Glutamatergic neuron (in vitro differentiated cells): Measurements from ENCODE around the gene USP13. TPM values are rescaled to one million over a fixed set of nuclear protein-coding genes. Genes with fewer than 3 reads are reported as not detected.
"Not testable (repeated sequence)": the region's sequence is repeated elsewhere in the genome, so short reads cannot be mapped to it uniquely, and the experiment has no call there.

Experiments
- DNase-seq: peaks from one replicate; pipeline ENCODE4 v3.0.0; 2022
- H3K27ac Mint-ChIP-seq: one replicate; pipeline ENCODE4 v1.8.0; 2020; ENCODE audit warnings: mild to moderate bottlenecking, mixed read lengths, inconsistent platforms; ENCODE audit not compliant: unreplicated experiment
- H3K27me3 Mint-ChIP-seq: one replicate; pipeline ENCODE4 v1.8.0; 2020; ENCODE audit warnings: mild to moderate bottlenecking, moderate library complexity, mixed read lengths, inconsistent platforms; ENCODE audit not compliant: unreplicated experiment
- H3K36me3 Mint-ChIP-seq: one replicate; pipeline ENCODE4 v1.8.0; 2020; ENCODE audit warnings: mild to moderate bottlenecking, mixed read lengths, inconsistent platforms; ENCODE audit not compliant: unreplicated experiment
- H3K4me1 Mint-ChIP-seq: one replicate; pipeline ENCODE4 v1.8.0; 2020; ENCODE audit warnings: mild to moderate bottlenecking, low read depth, mixed read lengths, inconsistent platforms; ENCODE audit not compliant: unreplicated experiment
- H3K4me3 Mint-ChIP-seq: one replicate; pipeline ENCODE4 v1.8.0; 2020; ENCODE audit warnings: mild to moderate bottlenecking, mixed read lengths, inconsistent platforms; ENCODE audit not compliant: unreplicated experiment
- H3K9me3 Mint-ChIP-seq: one replicate; pipeline ENCODE4 v1.8.0; 2020; ENCODE audit warnings: mild to moderate bottlenecking, moderate library complexity, mixed read lengths, inconsistent platforms; ENCODE audit not compliant: unreplicated experiment
- total RNA-seq: library from RNA; stranded (reverse); fragmentation: NEBNext Ultra II Directional; extraction: Animal tissue kit (Norgen Biotek cat#: 25700); gene quantifications from one replicate; pipeline ENCODE4 v1.2.1, GENCODE V29; 2021; ENCODE audit not compliant: unreplicated experiment
- TF ChIP-seq, protein P1 (sequence below): fragments of 200-600 bp; sonication (generic); IDR thresholded peaks from one replicate; pipeline ENCODE4 v1.5.0; 2021; ENCODE audit not compliant: partially characterized antibody, unreplicated experiment

USP13 gene
- total RNA-seq, 1 donor from 2014 or later, result 28.5 TPM

DNA sequence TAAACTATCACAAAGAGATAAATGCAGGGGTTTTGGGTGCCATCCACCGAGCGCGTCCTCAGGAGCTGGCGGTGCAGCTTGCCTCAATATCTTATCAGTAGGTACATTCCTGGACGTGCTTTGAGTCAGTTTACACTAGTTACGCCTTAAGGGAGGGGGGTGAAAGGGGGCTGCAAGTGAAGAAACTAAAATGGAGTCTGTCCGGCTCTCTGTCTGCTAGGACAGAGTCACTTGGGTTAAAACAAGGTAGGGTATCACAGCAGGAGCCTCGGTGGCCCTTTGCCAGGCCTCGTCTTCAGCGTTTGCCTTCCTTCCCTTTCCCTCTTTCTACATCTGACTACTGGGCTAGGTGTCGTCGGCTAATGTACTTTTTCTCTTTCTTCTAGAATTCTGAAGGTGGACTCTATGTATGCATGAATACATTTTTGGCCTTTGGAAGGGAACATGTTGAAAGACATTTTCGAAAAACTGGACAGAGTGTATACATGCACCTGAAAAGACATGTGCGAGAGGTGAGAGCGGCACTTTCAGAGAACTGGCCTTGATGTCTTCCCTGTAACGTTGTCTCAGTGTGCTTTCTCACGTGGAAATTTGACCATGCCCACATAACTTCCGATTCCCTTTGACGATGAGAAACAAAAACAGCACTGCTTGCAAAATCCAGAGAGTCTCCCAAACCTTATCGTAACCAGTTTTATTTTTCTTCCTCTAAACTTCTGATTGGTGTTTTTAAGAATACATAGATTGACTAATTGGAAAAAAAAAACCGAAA, 28.8 kb downstream of the USP13 start:
- no peak for DNase-seq
- Mint-ChIP-seq H3K4me3 (no peak overlapping the region), H3K27me3 (peaks cover 3% of the 10 kb centered on the region), H3K27ac (no peak overlapping the region), H3K36me3 (peaks cover 6% of the 10 kb centered on the region), H3K9me3 (no peaks in the 10 kb centered on the region), H3K4me1 (peaks cover 4% of the 10 kb centered on the region)
- TF ChIP-seq, protein P1, sequence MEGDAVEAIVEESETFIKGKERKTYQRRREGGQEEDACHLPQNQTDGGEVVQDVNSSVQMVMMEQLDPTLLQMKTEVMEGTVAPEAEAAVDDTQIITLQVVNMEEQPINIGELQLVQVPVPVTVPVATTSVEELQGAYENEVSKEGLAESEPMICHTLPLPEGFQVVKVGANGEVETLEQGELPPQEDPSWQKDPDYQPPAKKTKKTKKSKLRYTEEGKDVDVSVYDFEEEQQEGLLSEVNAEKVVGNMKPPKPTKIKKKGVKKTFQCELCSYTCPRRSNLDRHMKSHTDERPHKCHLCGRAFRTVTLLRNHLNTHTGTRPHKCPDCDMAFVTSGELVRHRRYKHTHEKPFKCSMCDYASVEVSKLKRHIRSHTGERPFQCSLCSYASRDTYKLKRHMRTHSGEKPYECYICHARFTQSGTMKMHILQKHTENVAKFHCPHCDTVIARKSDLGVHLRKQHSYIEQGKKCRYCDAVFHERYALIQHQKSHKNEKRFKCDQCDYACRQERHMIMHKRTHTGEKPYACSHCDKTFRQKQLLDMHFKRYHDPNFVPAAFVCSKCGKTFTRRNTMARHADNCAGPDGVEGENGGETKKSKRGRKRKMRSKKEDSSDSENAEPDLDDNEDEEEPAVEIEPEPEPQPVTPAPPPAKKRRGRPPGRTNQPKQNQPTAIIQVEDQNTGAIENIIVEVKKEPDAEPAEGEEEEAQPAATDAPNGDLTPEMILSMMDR, result no peak

- TF ChIP-seq, protein P1, result no peak
- H3K9me3 Mint-ChIP-seq, result no peaks in the 10 kb centered on the region
- H3K4me3 Mint-ChIP-seq, result no peak overlapping the region
- H3K4me1 Mint-ChIP-seq, result peaks cover 4% of the 10 kb centered on the region
- H3K27ac Mint-ChIP-seq, result no peak overlapping the region
- H3K36me3 Mint-ChIP-seq, result peaks cover 6% of the 10 kb centered on the region
- peaks cover 3% of the 10 kb centered on the region for H3K27me3 Mint-ChIP-seq
- no peak for DNase-seq
Measured at GRCh38 chr3:179682426-179683080, 29.7 kb downstream of the USP13 start.

DNA sequence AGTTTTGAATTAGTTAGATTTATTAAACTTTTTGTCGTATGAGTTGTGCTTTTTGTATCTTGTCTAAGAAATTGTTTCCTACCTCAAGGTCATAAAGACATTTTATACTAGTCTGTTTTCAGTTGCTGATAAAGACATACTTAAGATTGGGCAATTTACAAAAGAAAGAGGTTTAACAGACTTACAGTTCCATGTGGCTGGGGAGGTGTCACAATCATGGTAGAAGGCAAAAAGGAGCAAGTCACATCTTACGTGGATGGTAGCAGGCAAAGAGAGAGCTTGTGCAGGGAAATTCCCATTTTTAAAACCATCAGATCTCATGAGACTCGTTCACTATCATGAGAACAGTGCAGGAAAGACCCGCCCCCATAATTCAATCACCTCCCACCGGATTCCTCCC, 30.4 kb downstream of the USP13 start:
- not testable (repeated sequence) for H3K36me3 Mint-ChIP-seq, H3K27me3 Mint-ChIP-seq, H3K4me1 Mint-ChIP-seq, H3K9me3 Mint-ChIP-seq, DNase-seq, H3K4me3 Mint-ChIP-seq
- H3K27ac Mint-ChIP-seq, result peak overlapping the region; percentile 62

GRCh38 chr3:179687967-179688535, 35.2 kb downstream of the USP13 start:
- Mint-ChIP-seq H3K9me3 (no peaks in the 10 kb centered on the region), H3K27ac (no peak overlapping the region), H3K27me3 (peaks cover 3% of the 10 kb centered on the region), H3K4me1 (peaks cover 4% of the 10 kb centered on the region), H3K36me3 (peaks cover 11% of the 10 kb centered on the region), H3K4me3 (no peak overlapping the region)
- TF ChIP-seq, protein P1, result no peak
- no peak for DNase-seq

- no peaks in the 10 kb centered on the region for H3K4me1 Mint-ChIP-seq
- no peak for DNase-seq
- H3K4me3 Mint-ChIP-seq, result no peak overlapping the region
- TF ChIP-seq, protein P1, result no peak
- H3K36me3 Mint-ChIP-seq, result peaks cover 11% of the 10 kb centered on the region
- no peaks in the 10 kb centered on the region for H3K9me3 Mint-ChIP-seq
- H3K27me3 Mint-ChIP-seq, result peaks cover 3% of the 10 kb centered on the region
- no peak overlapping the region for H3K27ac Mint-ChIP-seq
Measured at GRCh38 chr3:179688850-179689249, 36.0 kb downstream of the USP13 start.
